Measurements from ENCODE around the gene CDKAL1. TPM values are rescaled to one million over a fixed set of nuclear protein-coding genes. Genes with fewer than 3 reads are reported as not detected.

The CDKAL1 gene
- total RNA-seq, 1 experiment from 2014 or later: 20.6 TPM

DNA sequence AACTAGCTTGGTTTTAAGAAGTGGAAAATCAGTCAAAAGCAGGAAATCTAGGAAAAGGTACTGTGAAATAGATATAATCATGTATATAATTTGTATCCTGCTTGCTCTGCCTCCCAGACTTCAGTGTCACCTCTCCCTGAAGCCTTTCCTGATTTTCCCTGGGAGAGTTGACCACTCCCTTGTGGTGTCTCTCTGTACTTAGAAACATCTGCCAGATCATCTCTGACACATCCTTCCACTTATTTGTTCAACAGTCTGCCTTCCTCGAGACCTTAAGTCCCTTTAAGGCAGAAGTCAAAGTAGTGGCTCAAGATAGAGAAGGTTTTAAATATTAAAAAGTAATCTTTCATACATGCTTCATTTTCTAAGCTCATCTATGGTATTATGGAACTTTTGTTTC lies 236.5 kb downstream of the CDKAL1 start (continued):
- TF ChIP-seq, protein P1, sequence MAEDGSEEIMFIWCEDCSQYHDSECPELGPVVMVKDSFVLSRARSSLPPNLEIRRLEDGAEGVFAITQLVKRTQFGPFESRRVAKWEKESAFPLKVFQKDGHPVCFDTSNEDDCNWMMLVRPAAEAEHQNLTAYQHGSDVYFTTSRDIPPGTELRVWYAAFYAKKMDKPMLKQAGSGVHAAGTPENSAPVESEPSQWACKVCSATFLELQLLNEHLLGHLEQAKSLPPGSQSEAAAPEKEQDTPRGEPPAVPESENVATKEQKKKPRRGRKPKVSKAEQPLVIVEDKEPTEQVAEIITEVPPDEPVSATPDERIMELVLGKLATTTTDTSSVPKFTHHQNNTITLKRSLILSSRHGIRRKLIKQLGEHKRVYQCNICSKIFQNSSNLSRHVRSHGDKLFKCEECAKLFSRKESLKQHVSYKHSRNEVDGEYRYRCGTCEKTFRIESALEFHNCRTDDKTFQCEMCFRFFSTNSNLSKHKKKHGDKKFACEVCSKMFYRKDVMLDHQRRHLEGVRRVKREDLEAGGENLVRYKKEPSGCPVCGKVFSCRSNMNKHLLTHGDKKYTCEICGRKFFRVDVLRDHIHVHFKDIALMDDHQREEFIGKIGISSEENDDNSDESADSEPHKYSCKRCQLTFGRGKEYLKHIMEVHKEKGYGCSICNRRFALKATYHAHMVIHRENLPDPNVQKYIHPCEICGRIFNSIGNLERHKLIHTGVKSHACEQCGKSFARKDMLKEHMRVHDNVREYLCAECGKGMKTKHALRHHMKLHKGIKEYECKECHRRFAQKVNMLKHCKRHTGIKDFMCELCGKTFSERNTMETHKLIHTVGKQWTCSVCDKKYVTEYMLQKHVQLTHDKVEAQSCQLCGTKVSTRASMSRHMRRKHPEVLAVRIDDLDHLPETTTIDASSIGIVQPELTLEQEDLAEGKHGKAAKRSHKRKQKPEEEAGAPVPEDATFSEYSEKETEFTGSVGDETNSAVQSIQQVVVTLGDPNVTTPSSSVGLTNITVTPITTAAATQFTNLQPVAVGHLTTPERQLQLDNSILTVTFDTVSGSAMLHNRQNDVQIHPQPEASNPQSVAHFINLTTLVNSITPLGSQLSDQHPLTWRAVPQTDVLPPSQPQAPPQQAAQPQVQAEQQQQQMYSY (CRISPR knock-in tag; IDR thresholded peaks at IDR 0.05): no peak
- TF ChIP-seq KAT7 (CRISPR knock-in tag; IDR thresholded peaks at IDR 0.05; ENCODE audit: borderline replicate concordance): no peak
- TF ChIP-seq, protein P2, sequence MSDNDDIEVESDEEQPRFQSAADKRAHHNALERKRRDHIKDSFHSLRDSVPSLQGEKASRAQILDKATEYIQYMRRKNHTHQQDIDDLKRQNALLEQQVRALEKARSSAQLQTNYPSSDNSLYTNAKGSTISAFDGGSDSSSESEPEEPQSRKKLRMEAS (CRISPR knock-in tag; IDR thresholded peaks at IDR 0.05): no peak
- TF ChIP-seq, protein P3, sequence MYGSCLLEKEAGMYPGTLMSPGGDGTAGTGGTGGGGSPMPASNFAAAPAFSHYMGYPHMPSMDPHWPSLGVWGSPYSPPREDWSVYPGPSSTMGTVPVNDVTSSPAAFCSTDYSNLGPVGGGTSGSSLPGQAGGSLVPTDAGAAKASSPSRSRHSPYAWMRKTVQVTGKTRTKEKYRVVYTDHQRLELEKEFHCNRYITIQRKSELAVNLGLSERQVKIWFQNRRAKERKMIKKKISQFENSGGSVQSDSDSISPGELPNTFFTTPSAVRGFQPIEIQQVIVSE (CRISPR knock-in tag; IDR thresholded peaks at IDR 0.05; ENCODE audit: borderline replicate concordance): no peak
- no peak for TF ChIP-seq NFATC4 (CRISPR knock-in tag; IDR thresholded peaks at IDR 0.05)
- TF ChIP-seq, protein P4, sequence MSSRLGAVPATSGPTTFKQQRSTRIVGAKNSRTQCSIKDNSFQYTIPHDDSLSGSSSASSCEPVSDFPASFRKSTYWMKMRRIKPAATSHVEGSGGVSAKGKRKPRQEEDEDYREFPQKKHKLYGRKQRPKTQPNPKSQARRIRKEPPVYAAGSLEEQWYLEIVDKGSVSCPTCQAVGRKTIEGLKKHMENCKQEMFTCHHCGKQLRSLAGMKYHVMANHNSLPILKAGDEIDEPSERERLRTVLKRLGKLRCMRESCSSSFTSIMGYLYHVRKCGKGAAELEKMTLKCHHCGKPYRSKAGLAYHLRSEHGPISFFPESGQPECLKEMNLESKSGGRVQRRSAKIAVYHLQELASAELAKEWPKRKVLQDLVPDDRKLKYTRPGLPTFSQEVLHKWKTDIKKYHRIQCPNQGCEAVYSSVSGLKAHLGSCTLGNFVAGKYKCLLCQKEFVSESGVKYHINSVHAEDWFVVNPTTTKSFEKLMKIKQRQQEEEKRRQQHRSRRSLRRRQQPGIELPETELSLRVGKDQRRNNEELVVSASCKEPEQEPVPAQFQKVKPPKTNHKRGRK (CRISPR knock-in tag; IDR thresholded peaks at IDR 0.05; ENCODE audit: borderline replicate concordance): no peak
- TF ChIP-seq, protein P5, sequence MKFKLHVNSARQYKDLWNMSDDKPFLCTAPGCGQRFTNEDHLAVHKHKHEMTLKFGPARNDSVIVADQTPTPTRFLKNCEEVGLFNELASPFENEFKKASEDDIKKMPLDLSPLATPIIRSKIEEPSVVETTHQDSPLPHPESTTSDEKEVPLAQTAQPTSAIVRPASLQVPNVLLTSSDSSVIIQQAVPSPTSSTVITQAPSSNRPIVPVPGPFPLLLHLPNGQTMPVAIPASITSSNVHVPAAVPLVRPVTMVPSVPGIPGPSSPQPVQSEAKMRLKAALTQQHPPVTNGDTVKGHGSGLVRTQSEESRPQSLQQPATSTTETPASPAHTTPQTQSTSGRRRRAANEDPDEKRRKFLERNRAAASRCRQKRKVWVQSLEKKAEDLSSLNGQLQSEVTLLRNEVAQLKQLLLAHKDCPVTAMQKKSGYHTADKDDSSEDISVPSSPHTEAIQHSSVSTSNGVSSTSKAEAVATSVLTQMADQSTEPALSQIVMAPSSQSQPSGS (CRISPR knock-in tag; IDR thresholded peaks at IDR 0.05; ENCODE audit: borderline replicate concordance, low read depth): no peak
- no peak for TF ChIP-seq GRHL2 (CRISPR knock-in tag; IDR thresholded peaks at IDR 0.05; ENCODE audit: insufficient replicate concordance, severe bottlenecking)
- no peak for TF ChIP-seq MYBL2 (CRISPR knock-in tag; IDR thresholded peaks at IDR 0.05)
- no peak for TF ChIP-seq ZNF138 (CRISPR knock-in tag; conservative IDR thresholded peaks at IDR 0.05)
- no peak for TF ChIP-seq OVOL2 (CRISPR knock-in tag; IDR thresholded peaks at IDR 0.05; ENCODE audit: borderline replicate concordance)

DNA sequence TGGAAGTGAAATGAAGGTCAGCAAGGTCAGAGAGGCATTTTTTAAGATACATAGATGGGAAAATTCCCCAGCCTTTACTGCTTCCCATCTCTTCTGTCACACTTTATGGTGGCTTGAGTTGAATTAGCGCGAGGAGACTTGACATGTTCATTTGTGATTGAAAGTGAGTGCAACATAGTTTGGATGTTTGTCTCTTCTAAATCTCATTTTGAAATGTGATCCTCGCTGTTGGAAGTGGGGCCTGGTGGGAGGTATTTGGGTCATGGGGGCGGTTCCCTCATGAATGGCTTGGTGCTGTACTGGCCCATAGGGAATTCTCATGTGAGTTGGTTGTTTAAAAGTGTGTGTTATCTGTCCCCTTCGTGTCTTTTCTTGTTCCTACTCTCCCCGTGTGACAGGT lies 237.2 kb downstream of the CDKAL1 start:
- DNase-seq (ENCODE audit: low spot score) (peak; percentile 23), ATAC-seq (peak; percentile 85)
- ChIA-PET POLR2A (no interaction called here), CTCF (no interaction called here)
- Mint-ChIP-seq H3K36me3 (no peaks in the 10 kb centered on the region), H3K4me3 (no peak overlapping the region), H3K27me3 (ENCODE audit: low read depth) (no peaks in the 10 kb centered on the region), H3K9me3 (peaks cover 9% of the 10 kb centered on the region; the same call in 1 of the 2 replicates), H3K4me1 (peaks cover 33% of the 10 kb centered on the region), H3K27ac (peak overlapping the region; percentile 80; the same call in 1 of the 2 replicates)
- no peak for TF ChIP-seq CREB1 (CRISPR knock-in tag; IDR thresholded peaks at IDR 0.05)
- TF ChIP-seq, protein P6, sequence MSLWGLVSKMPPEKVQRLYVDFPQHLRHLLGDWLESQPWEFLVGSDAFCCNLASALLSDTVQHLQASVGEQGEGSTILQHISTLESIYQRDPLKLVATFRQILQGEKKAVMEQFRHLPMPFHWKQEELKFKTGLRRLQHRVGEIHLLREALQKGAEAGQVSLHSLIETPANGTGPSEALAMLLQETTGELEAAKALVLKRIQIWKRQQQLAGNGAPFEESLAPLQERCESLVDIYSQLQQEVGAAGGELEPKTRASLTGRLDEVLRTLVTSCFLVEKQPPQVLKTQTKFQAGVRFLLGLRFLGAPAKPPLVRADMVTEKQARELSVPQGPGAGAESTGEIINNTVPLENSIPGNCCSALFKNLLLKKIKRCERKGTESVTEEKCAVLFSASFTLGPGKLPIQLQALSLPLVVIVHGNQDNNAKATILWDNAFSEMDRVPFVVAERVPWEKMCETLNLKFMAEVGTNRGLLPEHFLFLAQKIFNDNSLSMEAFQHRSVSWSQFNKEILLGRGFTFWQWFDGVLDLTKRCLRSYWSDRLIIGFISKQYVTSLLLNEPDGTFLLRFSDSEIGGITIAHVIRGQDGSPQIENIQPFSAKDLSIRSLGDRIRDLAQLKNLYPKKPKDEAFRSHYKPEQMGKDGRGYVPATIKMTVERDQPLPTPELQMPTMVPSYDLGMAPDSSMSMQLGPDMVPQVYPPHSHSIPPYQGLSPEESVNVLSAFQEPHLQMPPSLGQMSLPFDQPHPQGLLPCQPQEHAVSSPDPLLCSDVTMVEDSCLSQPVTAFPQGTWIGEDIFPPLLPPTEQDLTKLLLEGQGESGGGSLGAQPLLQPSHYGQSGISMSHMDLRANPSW (CRISPR knock-in tag; conservative IDR thresholded peaks at IDR 0.05; ENCODE audit: low read depth): no peak
- TF ChIP-seq FOXJ3 (CRISPR knock-in tag; IDR thresholded peaks at IDR 0.05; ENCODE audit: borderline replicate concordance): no peak
- TF ChIP-seq ZNF263 (CRISPR knock-in tag; IDR thresholded peaks at IDR 0.05; ENCODE audit: low read depth): no peak
- no peak for TF ChIP-seq TEAD4 (CRISPR knock-in tag; IDR thresholded peaks at IDR 0.05)
